Measurements from ENCODE around the gene TNNC1. TPM values are rescaled to one million over a fixed set of nuclear protein-coding genes. Genes with fewer than 3 reads are reported as not detected.

The TNNC1 gene
- polyA plus RNA-seq, 2 donors = 1.3 to 2.0 TPM

DNA sequence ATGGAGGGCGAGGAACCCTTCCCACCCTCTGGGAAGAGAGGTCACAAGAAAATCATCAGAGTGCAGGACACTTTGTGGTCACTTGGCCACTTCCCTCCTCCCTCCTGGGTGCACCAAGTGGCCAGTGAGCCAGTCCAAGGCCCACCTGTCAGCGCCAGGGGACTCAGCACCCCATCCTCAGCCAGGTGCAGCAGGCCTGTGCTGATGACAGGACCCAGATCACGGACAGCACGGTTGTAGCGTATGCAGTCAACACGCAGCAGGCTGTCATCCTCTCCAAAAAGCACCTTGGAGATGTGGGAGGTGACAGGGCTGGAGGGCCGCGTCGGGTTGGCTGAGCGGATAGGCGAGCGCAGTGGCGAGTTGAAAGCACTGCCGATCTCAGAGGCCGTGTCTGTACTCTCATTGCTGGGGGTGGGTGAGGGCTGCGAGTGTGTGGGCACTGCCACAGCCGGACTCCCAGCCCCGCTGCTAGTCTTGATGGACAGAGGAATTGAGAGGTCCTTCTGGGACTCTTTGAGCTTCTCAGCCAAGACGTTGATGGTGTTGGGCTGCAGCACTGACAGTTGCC, 50.5 kb downstream of the TNNC1 start:
- Histone ChIP-seq H3K4me1 (ENCODE audit: control insufficient read depth in 2 of 2, insufficient read depth in 2 of 2, low read length in 1 of 2) (peaks cover 0 to 25% of the 10 kb centered on the region in 2 donors), H3K27ac (ENCODE audit: low read depth in 2 of 2, low read length in 1 of 2) (peak overlapping the region in 1 of 2 donors; percentile 34), H3K9me3 (ENCODE audit: control insufficient read depth in 2 of 2, insufficient read depth in 1 of 2, low read depth in 1 of 2, low read length in 1 of 2) (no peaks in the 10 kb centered on the region), H3K4me3 (ENCODE audit: low read depth in 1 of 2, low read length in 2 of 2) (no peak overlapping the region), H3K36me3 (ENCODE audit: control insufficient read depth in 2 of 2, insufficient read depth in 2 of 2, low read length in 1 of 2) (peaks cover 19 to 50% of the 10 kb centered on the region in 2 donors), H3K27me3 (ENCODE audit: control insufficient read depth in 1 of 2, insufficient read depth in 2 of 2, low read length in 2 of 2) (no peaks in the 10 kb centered on the region)
- WGBS, 2 donors = 93% methylated on average over 19 of the region's 19 CpGs

DNA sequence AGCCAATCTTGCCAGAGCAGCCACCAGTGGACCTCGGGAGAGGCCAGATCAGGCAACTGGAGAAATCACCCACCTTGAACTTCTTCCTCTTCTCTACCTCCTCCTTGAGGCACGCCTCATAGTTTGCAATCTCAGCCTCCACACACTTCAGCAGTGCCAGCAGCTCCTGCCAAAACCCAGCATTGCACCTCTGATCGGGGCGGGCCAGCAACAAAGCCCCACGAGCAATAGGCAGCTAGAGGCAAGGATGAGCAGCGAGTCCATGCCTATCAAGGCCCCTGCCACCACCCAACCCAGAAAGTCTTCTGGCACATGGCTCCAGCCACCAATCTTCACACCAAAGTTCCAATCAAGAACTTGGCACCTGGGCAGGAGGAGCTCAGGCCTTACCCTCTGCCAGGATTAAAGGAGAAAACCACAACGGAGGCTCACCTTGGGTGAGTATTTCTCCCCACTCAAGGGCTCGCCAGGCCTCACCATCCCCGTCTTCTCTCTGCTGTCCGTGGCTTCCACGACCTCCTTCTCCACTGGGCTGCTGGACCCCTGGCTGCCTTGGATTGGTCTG, 51.1 kb downstream of the TNNC1 start:
- Histone ChIP-seq H3K27me3 (ENCODE audit: control insufficient read depth in 1 of 2, insufficient read depth in 2 of 2, low read length in 2 of 2) (no peaks in the 10 kb centered on the region), H3K4me3 (ENCODE audit: low read depth in 1 of 2, low read length in 2 of 2) (no peak overlapping the region), H3K4me1 (ENCODE audit: control insufficient read depth in 2 of 2, insufficient read depth in 2 of 2, low read length in 1 of 2) (peaks cover 0 to 25% of the 10 kb centered on the region in 2 donors), H3K9me3 (ENCODE audit: control insufficient read depth in 2 of 2, insufficient read depth in 1 of 2, low read depth in 1 of 2, low read length in 1 of 2) (no peaks in the 10 kb centered on the region), H3K36me3 (ENCODE audit: control insufficient read depth in 2 of 2, insufficient read depth in 2 of 2, low read length in 1 of 2) (peaks cover 19 to 50% of the 10 kb centered on the region in 2 donors), H3K27ac (ENCODE audit: low read depth in 2 of 2, low read length in 1 of 2) (peak overlapping the region in 1 of 2 donors; percentile 34)
- WGBS, 2 donors = 64 to 77% methylated on average over 11 of the region's 11 CpGs

DNA sequence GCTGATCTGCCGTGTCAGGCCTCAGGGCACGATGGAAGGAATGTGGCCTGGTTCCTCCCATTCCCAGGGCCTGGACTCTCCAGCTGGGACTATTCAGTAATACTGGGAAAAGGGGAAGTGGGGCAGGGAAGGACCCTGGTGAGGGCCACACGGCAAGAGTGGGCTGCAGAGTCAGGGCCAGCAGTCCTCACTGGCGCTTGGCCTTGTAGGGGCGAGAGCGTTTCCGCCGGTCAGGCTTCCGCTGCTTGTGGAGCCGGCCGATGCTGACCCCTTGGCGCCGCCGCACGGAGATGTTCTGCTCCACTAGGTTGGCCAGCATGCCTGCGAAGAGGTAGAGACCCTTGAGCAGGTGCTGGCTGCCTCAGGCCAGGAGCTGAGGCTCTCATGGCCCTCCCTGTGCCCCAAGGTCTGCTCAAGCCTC, 51.7 kb downstream of the TNNC1 start:
- Histone ChIP-seq H3K4me3 (ENCODE audit: low read depth in 1 of 2, low read length in 2 of 2) (no peak overlapping the region), H3K9me3 (ENCODE audit: control insufficient read depth in 2 of 2, insufficient read depth in 1 of 2, low read depth in 1 of 2, low read length in 1 of 2) (no peaks in the 10 kb centered on the region), H3K27me3 (ENCODE audit: control insufficient read depth in 1 of 2, insufficient read depth in 2 of 2, low read length in 2 of 2) (no peaks in the 10 kb centered on the region), H3K4me1 (ENCODE audit: control insufficient read depth in 2 of 2, insufficient read depth in 2 of 2, low read length in 1 of 2) (peaks cover 0 to 24% of the 10 kb centered on the region in 2 donors), H3K27ac (ENCODE audit: low read depth in 2 of 2, low read length in 1 of 2) (peak overlapping the region in 1 of 2 donors; percentile 1), H3K36me3 (ENCODE audit: control insufficient read depth in 2 of 2, insufficient read depth in 2 of 2, low read length in 1 of 2) (peaks cover 13 to 51% of the 10 kb centered on the region in 2 donors)
- WGBS, 2 donors = 89 to 93% methylated on average over 16 of the region's 16 CpGs

DNA sequence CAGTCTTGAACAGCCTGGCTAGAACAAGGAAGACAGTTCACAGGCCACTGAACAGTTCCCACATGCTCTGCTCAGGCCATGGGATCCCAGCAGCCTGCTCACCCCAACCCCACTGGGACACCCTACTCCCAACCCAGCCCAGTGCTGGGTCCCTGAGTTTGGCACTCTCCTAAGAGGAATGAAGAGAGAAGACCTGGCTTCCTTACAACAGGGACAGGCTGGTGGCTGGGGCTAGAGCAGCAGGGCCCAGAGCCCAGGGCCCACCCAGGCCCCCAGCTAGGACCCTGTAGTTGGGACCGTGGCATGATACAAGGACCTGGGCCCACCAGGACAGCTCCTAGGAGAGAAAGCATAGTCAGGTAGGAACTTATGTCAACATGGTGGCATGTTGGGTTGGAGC, 52.3 kb downstream of the TNNC1 start:
- no peaks in the 10 kb centered on the region for H3K27me3 ChIP-seq (ENCODE audit: control insufficient read depth in 1 of 2, insufficient read depth in 2 of 2, low read length in 2 of 2)
- no peaks in the 10 kb centered on the region for H3K9me3 ChIP-seq (ENCODE audit: control insufficient read depth in 2 of 2, insufficient read depth in 1 of 2, low read depth in 1 of 2, low read length in 1 of 2)
- no peak overlapping the region for H3K4me3 ChIP-seq (ENCODE audit: low read depth in 1 of 2, low read length in 2 of 2)
- peaks cover 13 to 45% of the 10 kb centered on the region in 2 donors for H3K36me3 ChIP-seq (ENCODE audit: control insufficient read depth in 2 of 2, insufficient read depth in 2 of 2, low read length in 1 of 2)
- H3K4me1 ChIP-seq (ENCODE audit: control insufficient read depth in 2 of 2, insufficient read depth in 2 of 2, low read length in 1 of 2) = peaks cover 0 to 19% of the 10 kb centered on the region in 2 donors
- 92 to 100% methylated on average over 1 of the region's 1 CpG for WGBS, 2 donors
- no peak overlapping the region for H3K27ac ChIP-seq (ENCODE audit: low read depth in 2 of 2, low read length in 1 of 2)

Other genes starting within 250 kb of the TNNC1 start
- under 1 TPM; 0.10 to 0.14 TPM for gene TLR9, start 228.4 kb downstream of the TNNC1 start, polyA plus RNA-seq
- 10 to 100 TPM; 22.0 to 40.3 TPM for gene TWF2, start 214.9 kb downstream of the TNNC1 start, polyA plus RNA-seq
- 10 to 100 TPM; 10.1 to 15.6 TPM for gene PPM1M, start 208.3 kb downstream of the TNNC1 start, polyA plus RNA-seq
- 10 to 100 TPM; 19.9 to 33.6 TPM for gene WDR82, start 175.4 kb downstream of the TNNC1 start, polyA plus RNA-seq
- 1 to 10 TPM; 5.9 to 6.2 TPM for gene GLYCTK, start 166.2 kb downstream of the TNNC1 start, polyA plus RNA-seq
- gene DNAH1, start 137.7 kb downstream of the TNNC1 start, polyA plus RNA-seq = 1 to 10 TPM; 2.4 to 4.9 TPM
- 10 to 100 TPM; 50.0 to 65.2 TPM for gene BAP1, start 44.0 kb downstream of the TNNC1 start, polyA plus RNA-seq
- 1 to 10 TPM; 3.7 to 3.9 TPM for gene PHF7, start 43.4 kb downstream of the TNNC1 start, polyA plus RNA-seq
- 1 to 10 TPM; 1.3 to 1.7 TPM for gene SEMA3G, start 8.9 kb downstream of the TNNC1 start, polyA plus RNA-seq
- gene NISCH, start 1.6 kb upstream of the TNNC1 start, polyA plus RNA-seq = 10 to 100 TPM; 32.2 to 59.6 TPM
- 10 to 100 TPM; 30.5 to 39.0 TPM for gene STAB1, start 41.3 kb upstream of the TNNC1 start, polyA plus RNA-seq
- 10 to 100 TPM; 81.7 to 93.7 TPM for gene NT5DC2, start 79.8 kb upstream of the TNNC1 start, polyA plus RNA-seq
- gene UQCC5, start 82.6 kb upstream of the TNNC1 start, polyA plus RNA-seq = 10 to 100 TPM; 20.9 to 37.7 TPM
- gene PBRM1, start 231.9 kb upstream of the TNNC1 start, polyA plus RNA-seq = 10 to 100 TPM in 1 of 2 donors, 1 to 10 TPM in 1; 8.3 to 12.0 TPM
- gene GNL3, start 232.0 kb upstream of the TNNC1 start, polyA plus RNA-seq = 100 to 1,000 TPM in 1 of 2 donors, 10 to 100 TPM in 1; 91.8 to 103 TPM

All from esophagus (tissue), 2 donors.